B cell (primary cell): Measurements from ENCODE around the gene PSMG4. TPM values are rescaled to one million over a fixed set of nuclear protein-coding genes. Genes with fewer than 3 reads are reported as not detected.

ENCODE experiments used
- ATAC-seq: fragments of 200-7000 bp; cut with Tn5 transposase; one replicate; pipeline ENCODE4 v1.10.0; 2021; ENCODE audit warnings: low read depth, mild to moderate bottlenecking, moderate number of reproducible peaks, moderate library complexity
- CTCF ChIA-PET: fragments of 350-600 bp; sonication (Branson Sonifier 250); formaldehyde crosslinking; loops from one replicate; lab custom pipeline; 2021; ENCODE audit warnings: antibody characterized with exemption, inconsistent platforms; lab: Charles Lee
- POLR2A ChIA-PET: fragments of 350-600 bp; sonication (Branson Sonifier 250); formaldehyde crosslinking; loops from one replicate; lab custom pipeline; 2021; ENCODE audit warnings: antibody characterized with exemption; lab: Charles Lee
- DNase-seq: peaks from one replicate; pipeline ENCODE4 v3.0.0; 2013
- H2AFZ ChIP-seq: 2 replicates; pipeline ENCODE4 v1.6.1; 2012; ENCODE audit warnings: mild to moderate bottlenecking, low read depth, low read length; ENCODE audit not compliant: insufficient read depth, poor library complexity, severe bottlenecking
- H3K27ac ChIP-seq, 2 donors: 1 replicate in 1 of 2; 2 replicates in 1 of 2; pipeline ENCODE4 v1.5.1; 2012 to 2013; ENCODE audit warnings: low read length in 2 of 2, mild to moderate bottlenecking in 2 of 2, moderate library complexity in 1 of 2
- H3K27me3 ChIP-seq, 4 experiments: fragments of 200-600 bp in 1 of 4; sonication (generic) in 1 of 4; replicated peaks in 1 of 4; 1 replicate in 2 of 4; 2 replicates in 2 of 4; pipeline versions ENCODE4 v1.6.1 to v1.7.0; 2013 to 2016; ENCODE audit warnings: low read length in 3 of 4, mild to moderate bottlenecking in 2 of 4, mixed read lengths in 1 of 4, moderate library complexity in 1 of 4; ENCODE audit not compliant: insufficient read depth in 4 of 4, control insufficient read depth in 3 of 4; ENCODE audit errors: control extremely low read depth in 1 of 4
- H3K36me3 ChIP-seq, 2 experiments: replicated peaks in 1 of 2; 1 replicate in 1 of 2; 2 replicates in 1 of 2; pipeline versions ENCODE4 v1.6.1 to v1.7.1; 2013; ENCODE audit warnings: low read length in 1 of 2; ENCODE audit not compliant: insufficient read depth in 2 of 2, control insufficient read depth in 1 of 2; ENCODE audit errors: control extremely low read depth in 1 of 2, extremely low read depth in 1 of 2
- H3K4me1 ChIP-seq, 2 donors: fragments of 200-600 bp in 1 of 2; sonication (generic) in 1 of 2; 1 replicate in 1 of 2; 2 replicates in 1 of 2; pipeline versions ENCODE4 v1.5.1 to v1.6.1; 2013 to 2017; ENCODE audit warnings: low read length in 2 of 2; ENCODE audit not compliant: control insufficient read depth in 2 of 2, insufficient read depth in 2 of 2
- H3K4me2 ChIP-seq: replicated peaks from 2 replicates; pipeline ENCODE3; 2012; ENCODE audit warnings: mild to moderate bottlenecking, low read depth, low read length; ENCODE audit not compliant: poor library complexity, severe bottlenecking
- H3K4me3 ChIP-seq, 5 experiments: fragments of 200-600 bp in 1 of 5; sonication (generic) in 1 of 5; 1 replicate in 3 of 5; 2 replicates in 2 of 5; pipeline versions ENCODE4 v1.5.1 to v1.7.0; 2011 to 2016; ENCODE audit warnings: low read length in 4 of 5, mild to moderate bottlenecking in 4 of 5, low read depth in 2 of 5, control low read depth in 1 of 5, moderate library complexity in 1 of 5; ENCODE audit not compliant: insufficient read depth in 1 of 5; ENCODE audit errors: control extremely low read depth in 1 of 5, extremely low read depth in 1 of 5
- H3K79me2 ChIP-seq: fragments of 200-600 bp; sonication (generic); one replicate; pipeline ENCODE4 v1.6.0; 2016; ENCODE audit warnings: low read length; ENCODE audit not compliant: control insufficient read depth, insufficient read depth
- H3K9ac ChIP-seq: fragments of 200-600 bp; sonication (generic); 2 replicates; pipeline ENCODE4 v1.6.1; 2017; ENCODE audit warnings: mild to moderate bottlenecking, low read length, moderate library complexity
- H3K9me3 ChIP-seq, 3 donors: one replicate each; pipeline versions ENCODE4 v1.6.1 to v1.7.1; 2013; ENCODE audit warnings: low read length in 2 of 3; ENCODE audit not compliant: control insufficient read depth in 2 of 3, insufficient read depth in 1 of 3; ENCODE audit errors: control extremely low read depth in 1 of 3
- H4K20me1 ChIP-seq: 2 replicates; pipeline ENCODE4 v1.6.0; 2012; ENCODE audit warnings: mild to moderate bottlenecking, low read length; ENCODE audit not compliant: insufficient read depth, control insufficient read depth, poor library complexity, severe bottlenecking
- H3K27ac Mint-ChIP-seq: one replicate; pipeline ENCODE4 v1.8.0; 2021; ENCODE audit warnings: mixed read lengths
- H3K27me3 Mint-ChIP-seq: one replicate; pipeline ENCODE4 v1.8.0; 2021; ENCODE audit warnings: mixed read lengths
- H3K4me1 Mint-ChIP-seq: one replicate; pipeline ENCODE4 v1.8.0; 2021; ENCODE audit warnings: mixed read lengths
- H3K4me3 Mint-ChIP-seq: one replicate; pipeline ENCODE4 v1.8.0; 2021; ENCODE audit warnings: mixed read lengths
- H3K9me3 Mint-ChIP-seq: one replicate; pipeline ENCODE4 v1.8.0; 2022; ENCODE audit warnings: mixed read lengths; ENCODE audit not compliant: insufficient read depth
- EZH2 ChIP-seq: IDR thresholded peaks from 2 replicates; pipeline ENCODE4 v1.6.1; 2012; ENCODE audit warnings: borderline replicate concordance, low read depth, mild to moderate bottlenecking, moderate library complexity, low read length; ENCODE audit not compliant: insufficient read depth, poor library complexity, severe bottlenecking
- WGBS: methylation state at CpG from one replicate; pipeline ENCODE4 v1.1.5; 2013; ENCODE audit warnings: missing lambda C conversion rate; ENCODE audit not compliant: insufficient coverage; 5-methylcytosine and 5-hydroxymethylcytosine counted together
- intact Hi-C: fragments of 100-400 bp; cut with micrococcal nuclease; formaldehyde crosslinking; loops from one replicate; pipeline ENCODE4 v1.10.0; 2022
- polyA plus RNA-seq: library from polyadenylated mRNA; depleted of rRNA; stranded (reverse); fragments of >200 nt; gene quantifications from 2 replicates; pipeline ENCODE4 v1.2.3, GENCODE V29; 2012
- total RNA-seq, 2 donors: library from RNA; stranded (reverse); fragments of 120-200 nt in 1 of 2; gene quantifications; 1 replicate in 1 of 2; 2 replicates in 1 of 2; pipeline versions ENCODE4 v1.2.3 to v1.2.4, GENCODE V29; 2013 to 2022
- TF ChIP-seq, protein P1 (sequence below): fragments of 200-600 bp; IDR thresholded peaks from one replicate; pipeline ENCODE4 v1.8.0; 2022; ENCODE audit warnings: antibody characterized with exemption, mild to moderate bottlenecking

PSMG4 gene
- total and polyA plus RNA-seq, 2 donors (not counting 1 experiment from before 2014, with no cell fraction given) = 31.9 to 42.4 TPM

GRCh38 chr6:3316331-3316730 lies 57.6 kb downstream of the PSMG4 start:
- no peak for ATAC-seq
- Histone ChIP-seq H2AFZ (no peak overlapping the region), H3K4me2 (no peak overlapping the region), H3K9me3 (peaks cover 0 to 2% (median 0%) of the 10 kb centered on the region in 3 donors), H3K4me3 (no peak overlapping the region), H3K27me3 (peaks cover 0 to 11% (median 1%) of the 10 kb centered on the region in 4 experiments), H3K79me2 (no peaks in the 10 kb centered on the region), H3K27ac (no peak overlapping the region), H3K4me1 (peaks cover 4 to 7% of the 10 kb centered on the region in 2 donors), H3K9ac (no peak overlapping the region), H3K36me3 (no peaks in the 10 kb centered on the region), H4K20me1 (no peaks in the 10 kb centered on the region)
- Mint-ChIP-seq H3K27me3 (peaks cover 45% of the 10 kb centered on the region), H3K4me3 (no peak overlapping the region), H3K27ac (no peak overlapping the region), H3K4me1 (peaks cover 9% of the 10 kb centered on the region), H3K9me3 (no peaks in the 10 kb centered on the region)
- intact Hi-C loops = no loop called here
- TF ChIP-seq, protein P1, sequence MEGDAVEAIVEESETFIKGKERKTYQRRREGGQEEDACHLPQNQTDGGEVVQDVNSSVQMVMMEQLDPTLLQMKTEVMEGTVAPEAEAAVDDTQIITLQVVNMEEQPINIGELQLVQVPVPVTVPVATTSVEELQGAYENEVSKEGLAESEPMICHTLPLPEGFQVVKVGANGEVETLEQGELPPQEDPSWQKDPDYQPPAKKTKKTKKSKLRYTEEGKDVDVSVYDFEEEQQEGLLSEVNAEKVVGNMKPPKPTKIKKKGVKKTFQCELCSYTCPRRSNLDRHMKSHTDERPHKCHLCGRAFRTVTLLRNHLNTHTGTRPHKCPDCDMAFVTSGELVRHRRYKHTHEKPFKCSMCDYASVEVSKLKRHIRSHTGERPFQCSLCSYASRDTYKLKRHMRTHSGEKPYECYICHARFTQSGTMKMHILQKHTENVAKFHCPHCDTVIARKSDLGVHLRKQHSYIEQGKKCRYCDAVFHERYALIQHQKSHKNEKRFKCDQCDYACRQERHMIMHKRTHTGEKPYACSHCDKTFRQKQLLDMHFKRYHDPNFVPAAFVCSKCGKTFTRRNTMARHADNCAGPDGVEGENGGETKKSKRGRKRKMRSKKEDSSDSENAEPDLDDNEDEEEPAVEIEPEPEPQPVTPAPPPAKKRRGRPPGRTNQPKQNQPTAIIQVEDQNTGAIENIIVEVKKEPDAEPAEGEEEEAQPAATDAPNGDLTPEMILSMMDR = no peak
- TF ChIP-seq EZH2 = no peak
- ChIA-PET CTCF (no interaction called here), POLR2A (no interaction called here)
- 97% methylated on average over 9 of the region's 9 CpGs for WGBS
- no peak for DNase-seq

- TF ChIP-seq EZH2 = no peak
- TF ChIP-seq, protein P1 = no peak
- H4K20me1 ChIP-seq = no peaks in the 10 kb centered on the region
- H3K36me3 ChIP-seq = no peaks in the 10 kb centered on the region
- H3K4me3 ChIP-seq = no peak overlapping the region
- peaks cover 0 to 11% (median 1%) of the 10 kb centered on the region in 4 experiments for H3K27me3 ChIP-seq
- 97% methylated on average over 8 of the region's 8 CpGs for WGBS
- H3K9me3 ChIP-seq = peaks cover 0 to 2% (median 0%) of the 10 kb centered on the region in 3 donors
- Mint-ChIP-seq H3K4me3 (no peak overlapping the region), H3K9me3 (no peaks in the 10 kb centered on the region), H3K4me1 (peaks cover 9% of the 10 kb centered on the region), H3K27ac (no peak overlapping the region), H3K27me3 (peaks cover 45% of the 10 kb centered on the region)
- ChIA-PET CTCF (no interaction called here), POLR2A (no interaction called here)
- no peak overlapping the region for H3K27ac ChIP-seq
- intact Hi-C loops = no loop called here
- no peak overlapping the region for H3K4me2 ChIP-seq
- H3K9ac ChIP-seq = no peak overlapping the region
- no peak for ATAC-seq
- peaks cover 4 to 7% of the 10 kb centered on the region in 2 donors for H3K4me1 ChIP-seq
- H2AFZ ChIP-seq = no peak overlapping the region
- no peak for DNase-seq
- H3K79me2 ChIP-seq = no peaks in the 10 kb centered on the region
Measured at GRCh38 chr6:3316818-3317217, 58.1 kb downstream of the PSMG4 start.

Other genes starting within 250 kb of the PSMG4 start
- 26.2 and 28.1 TPM in 2 replicates for gene RIPK1, start 190.5 kb upstream of the PSMG4 start, total RNA-seq
- gene RIPK1, start 190.5 kb upstream of the PSMG4 start, polyA plus RNA-seq = 7.3 and 10.2 TPM in 2 replicates
- gene BPHL, start 140.2 kb upstream of the PSMG4 start, total RNA-seq = 14.3 and 16.3 TPM in 2 replicates
- 10.3 and 16.5 TPM in 2 replicates for gene BPHL, start 140.2 kb upstream of the PSMG4 start, polyA plus RNA-seq
- 4.0 and 4.2 TPM in 2 replicates for gene TUBB2A, start 101.4 kb upstream of the PSMG4 start, total RNA-seq
- gene TUBB2A, start 101.4 kb upstream of the PSMG4 start, polyA plus RNA-seq = 110 and 146 TPM in 2 replicates
- gene TUBB2B, start 31.3 kb upstream of the PSMG4 start, total RNA-seq = not detected in 2 replicates
- 4.9 and 14.7 TPM in 2 replicates for gene TUBB2B, start 31.3 kb upstream of the PSMG4 start, polyA plus RNA-seq
- gene SLC22A23, start 198.1 kb downstream of the PSMG4 start, total RNA-seq = 0.75 and 1.4 TPM in 2 replicates
- 0.18 and 0.30 TPM in 2 replicates for gene SLC22A23, start 198.1 kb downstream of the PSMG4 start, polyA plus RNA-seq